Choroid plexus epithelial cell (primary cell): ENCODE data around the gene RPL35.

Source experiments
- DNase-seq: peaks from one replicate; pipeline ENCODE4 v3.0.0-alpha.2; 2010; ENCODE audit warnings: low read depth
- H3K4me3 ChIP-seq: 2 replicates; pipeline ENCODE4 v1.5.1; 2011; ENCODE audit warnings: low read depth, mild to moderate bottlenecking, control low read depth, low read length, moderate library complexity
- TF ChIP-seq, protein P1 (sequence below): conservative IDR thresholded peaks from 2 replicates; pipeline ENCODE4 v1.5.1; 2011; ENCODE audit warnings: low read depth, mild to moderate bottlenecking, control low read depth, inconsistent platforms, low read length, moderate library complexity

RPL35 gene

DNA sequence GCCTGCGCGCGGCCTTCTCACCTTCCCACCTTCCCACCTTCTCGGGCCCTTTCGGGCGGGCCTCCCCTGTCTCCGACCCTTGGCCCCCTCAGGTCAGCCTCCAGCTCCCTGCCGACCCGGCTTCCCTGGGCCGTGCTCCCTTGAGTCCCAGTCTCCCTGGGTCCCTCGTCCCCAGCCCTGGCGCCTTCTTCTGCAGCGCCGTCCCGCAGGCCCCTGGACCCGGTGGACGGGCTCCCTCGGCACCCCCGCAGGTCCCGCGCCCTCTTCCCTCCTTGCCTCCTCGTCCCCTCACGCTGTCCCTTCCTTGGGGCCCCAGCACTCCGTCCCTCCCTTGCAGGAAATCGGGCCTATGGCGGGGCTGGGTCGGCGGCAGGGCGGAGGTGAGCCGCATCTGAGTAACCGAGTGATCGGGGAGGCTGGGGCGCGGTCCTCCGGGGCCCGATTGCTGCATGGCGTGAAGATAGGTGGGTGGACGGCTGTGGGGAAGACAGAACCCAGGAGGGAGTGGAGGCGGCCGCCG, 7.8 kb upstream of the RPL35 start:
- no peak for DNase-seq
- H3K4me3 ChIP-seq = peak overlapping the region; percentile 96

DNA sequence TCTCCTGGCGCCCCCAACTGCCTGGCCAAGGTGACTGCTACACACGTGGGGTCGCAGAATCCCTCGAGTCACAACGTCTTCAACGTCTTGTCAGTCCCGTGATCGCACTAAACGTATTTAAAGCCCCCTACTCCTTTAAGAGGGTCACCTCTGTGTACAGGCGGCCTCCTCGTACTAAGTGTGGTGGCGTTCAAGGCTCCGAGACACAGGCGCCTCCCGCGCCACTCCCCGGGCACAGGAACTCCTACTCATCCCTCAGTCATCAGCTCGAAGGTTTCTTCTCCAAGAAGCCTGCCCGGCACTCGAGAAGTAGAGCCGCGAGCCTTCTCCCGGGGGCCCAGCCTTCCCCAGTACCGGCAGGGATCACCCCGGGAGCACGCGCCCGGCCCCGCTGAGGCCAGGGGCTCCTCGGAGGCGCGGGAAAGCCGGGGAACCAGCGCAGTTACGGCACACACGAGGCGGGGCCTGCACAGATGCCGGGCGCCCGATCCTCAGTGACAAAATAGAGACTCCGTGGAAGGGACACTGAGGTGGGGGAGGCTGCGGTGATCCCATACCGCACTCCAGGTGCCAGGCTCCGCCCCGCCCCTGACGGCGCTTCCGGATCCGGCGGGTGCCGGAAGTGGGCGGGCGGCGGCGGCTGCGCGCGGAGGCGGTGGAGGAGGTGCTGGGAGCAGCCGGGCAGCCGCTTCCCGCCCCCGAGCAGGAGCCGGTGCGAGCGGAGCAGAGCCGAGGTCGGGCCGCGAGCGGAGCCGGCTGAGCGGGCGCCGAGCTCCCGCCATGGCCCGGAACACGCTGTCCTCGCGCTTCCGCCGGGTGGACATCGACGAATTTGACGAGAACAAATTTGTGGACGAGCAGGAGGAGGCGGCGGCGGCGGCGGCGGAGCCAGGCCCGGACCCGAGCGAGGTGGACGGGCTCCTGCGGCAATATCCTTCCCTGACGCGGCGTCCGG, 7.0 kb upstream of the RPL35 start:
- peak overlapping the region; percentile 96 for H3K4me3 ChIP-seq
- TF ChIP-seq, protein P1, sequence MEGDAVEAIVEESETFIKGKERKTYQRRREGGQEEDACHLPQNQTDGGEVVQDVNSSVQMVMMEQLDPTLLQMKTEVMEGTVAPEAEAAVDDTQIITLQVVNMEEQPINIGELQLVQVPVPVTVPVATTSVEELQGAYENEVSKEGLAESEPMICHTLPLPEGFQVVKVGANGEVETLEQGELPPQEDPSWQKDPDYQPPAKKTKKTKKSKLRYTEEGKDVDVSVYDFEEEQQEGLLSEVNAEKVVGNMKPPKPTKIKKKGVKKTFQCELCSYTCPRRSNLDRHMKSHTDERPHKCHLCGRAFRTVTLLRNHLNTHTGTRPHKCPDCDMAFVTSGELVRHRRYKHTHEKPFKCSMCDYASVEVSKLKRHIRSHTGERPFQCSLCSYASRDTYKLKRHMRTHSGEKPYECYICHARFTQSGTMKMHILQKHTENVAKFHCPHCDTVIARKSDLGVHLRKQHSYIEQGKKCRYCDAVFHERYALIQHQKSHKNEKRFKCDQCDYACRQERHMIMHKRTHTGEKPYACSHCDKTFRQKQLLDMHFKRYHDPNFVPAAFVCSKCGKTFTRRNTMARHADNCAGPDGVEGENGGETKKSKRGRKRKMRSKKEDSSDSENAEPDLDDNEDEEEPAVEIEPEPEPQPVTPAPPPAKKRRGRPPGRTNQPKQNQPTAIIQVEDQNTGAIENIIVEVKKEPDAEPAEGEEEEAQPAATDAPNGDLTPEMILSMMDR = peak; percentile 36
- peak; percentile 77 for DNase-seq

More for the DNA sequence above, 7.8 kb upstream of the RPL35 start:
- TF ChIP-seq, protein P1 = no peak

DNA sequence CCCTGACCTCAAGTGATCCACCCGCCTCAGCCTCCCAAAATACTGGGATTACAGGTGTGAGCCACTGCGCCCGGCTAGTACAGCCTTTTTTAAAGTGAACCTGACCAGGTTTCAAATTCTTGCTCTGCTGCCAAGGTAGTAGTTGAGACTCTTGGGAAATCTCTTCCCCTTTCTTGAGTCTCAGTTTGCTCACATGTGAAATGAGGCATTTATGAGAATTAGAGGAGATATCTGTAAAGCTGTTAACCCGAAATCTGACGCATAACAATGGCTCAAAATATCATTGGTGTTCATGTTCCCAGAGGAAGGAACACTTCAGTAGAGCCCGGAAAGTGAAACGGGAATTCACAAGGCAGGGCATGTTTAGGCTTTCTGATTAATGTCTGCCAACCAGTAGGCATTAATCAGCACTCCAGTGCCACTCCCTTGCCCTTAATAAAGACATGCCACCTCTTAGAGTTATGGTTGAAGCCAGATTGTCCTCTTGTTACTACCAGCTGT, 1.7 kb upstream of the RPL35 start:
- no peak for DNase-seq
- TF ChIP-seq, protein P1 = no peak
- H3K4me3 ChIP-seq = no peak overlapping the region

DNA sequence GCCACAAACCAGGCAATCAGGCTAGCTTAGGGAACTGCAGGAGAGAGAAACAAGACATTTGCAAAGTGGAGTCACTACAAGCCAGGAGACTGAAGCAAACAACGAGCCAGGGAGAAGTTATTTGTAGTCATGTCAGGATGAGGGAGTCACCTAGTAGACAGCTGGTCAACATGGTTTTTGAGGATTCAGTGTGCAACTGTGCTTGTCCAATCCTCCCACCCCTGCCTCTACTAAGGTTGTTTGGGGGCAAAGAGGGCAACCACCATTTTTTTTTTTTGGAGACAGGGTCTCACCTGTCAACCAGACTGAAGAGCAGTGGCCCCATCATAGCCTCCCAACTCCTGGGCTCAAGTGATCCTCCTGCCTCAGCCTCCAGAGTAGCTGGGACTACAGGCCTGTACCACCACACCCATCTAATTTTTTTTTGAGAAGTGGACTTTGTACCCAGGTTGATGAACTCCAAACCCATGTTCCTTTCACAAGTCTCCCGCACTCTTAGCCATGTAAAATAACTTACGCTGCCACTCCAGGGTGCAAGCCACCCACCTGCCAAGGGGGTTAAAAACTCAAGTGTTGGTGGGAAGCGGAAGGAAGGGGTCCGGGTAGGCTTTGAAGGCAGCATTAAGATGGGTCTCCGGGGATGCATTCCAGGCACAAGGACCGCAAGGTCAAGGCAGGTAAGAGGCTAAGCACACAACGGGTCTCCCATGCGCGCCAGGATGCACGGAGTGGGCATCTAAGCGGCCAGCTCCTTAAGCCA, 995 bp downstream of the RPL35 start:
- H3K4me3 ChIP-seq = peak overlapping the region; percentile 88
- no peak for DNase-seq
- TF ChIP-seq, protein P1 = no peak

DNA sequence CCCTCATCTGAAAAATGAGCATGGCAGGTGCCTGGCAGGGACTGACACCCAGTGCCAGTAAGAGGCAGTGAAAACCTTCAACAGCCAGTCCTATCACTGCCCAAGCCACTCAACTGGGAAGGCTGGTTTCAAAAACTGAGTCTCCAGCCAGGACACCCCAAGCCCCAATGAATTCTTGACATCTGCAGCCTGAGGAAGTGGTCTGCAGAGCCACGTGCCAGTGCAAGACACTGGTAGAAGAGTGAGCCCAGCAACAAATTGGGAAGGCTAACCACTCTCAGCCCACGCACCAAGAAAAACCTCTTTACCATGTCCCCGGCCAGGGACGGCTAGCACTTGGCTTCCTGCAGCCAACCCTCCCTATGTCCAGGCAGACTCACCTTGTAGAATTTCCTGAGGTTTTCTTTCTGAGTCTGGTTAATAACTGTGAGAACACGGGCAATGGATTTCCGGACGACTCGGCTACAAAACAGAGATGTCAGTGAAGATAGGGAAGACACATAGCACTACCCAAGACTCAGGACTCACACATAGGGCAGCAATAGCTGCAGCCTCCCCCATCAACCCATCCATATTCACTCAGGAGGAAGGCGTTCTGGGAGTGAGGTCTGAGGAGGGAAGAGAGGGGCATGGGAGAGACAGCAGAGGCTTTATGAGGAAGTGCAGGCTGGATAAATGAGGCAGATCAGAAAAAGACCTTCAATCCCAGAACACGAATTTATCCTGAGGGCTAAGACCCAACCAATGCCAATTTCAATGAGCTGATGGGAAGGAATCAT, 1.8 kb downstream of the RPL35 start:
- no peak for DNase-seq
- peak overlapping the region; percentile 88 for H3K4me3 ChIP-seq

More for the DNA sequence above, 1.8 kb downstream of the RPL35 start:
- TF ChIP-seq, protein P1 = no peak
